Glomerular visceral epithelial cell (primary cell): ENCODE data around the gene DDX31.

ENCODE experiments used
- DNase-seq: peaks from one replicate; pipeline ENCODE4 v3.0.0-alpha.2; 2016; ENCODE audit errors: extremely low spot score

The DDX31 gene

DNA sequence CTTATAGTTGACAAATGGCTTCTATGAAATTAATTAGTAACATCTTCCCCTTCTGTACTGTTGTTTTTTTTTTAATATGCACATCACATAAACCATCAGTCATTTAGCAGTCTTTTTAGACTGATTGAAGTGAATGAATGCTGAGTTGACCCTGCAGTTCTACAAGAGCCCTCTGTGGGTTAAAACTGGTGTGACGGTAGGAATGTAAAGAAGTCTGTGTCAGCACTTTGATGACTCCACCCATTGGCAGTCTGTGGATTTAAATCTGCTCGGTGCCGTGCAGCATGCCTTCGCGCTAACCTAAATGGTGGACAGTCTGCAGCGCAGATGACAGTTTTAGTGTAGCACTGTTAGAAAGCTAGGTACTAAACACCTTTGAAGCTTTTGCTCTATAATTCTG, 3.6 kb upstream of the DDX31 start:
- peak; percentile 19 for DNase-seq

DNA sequence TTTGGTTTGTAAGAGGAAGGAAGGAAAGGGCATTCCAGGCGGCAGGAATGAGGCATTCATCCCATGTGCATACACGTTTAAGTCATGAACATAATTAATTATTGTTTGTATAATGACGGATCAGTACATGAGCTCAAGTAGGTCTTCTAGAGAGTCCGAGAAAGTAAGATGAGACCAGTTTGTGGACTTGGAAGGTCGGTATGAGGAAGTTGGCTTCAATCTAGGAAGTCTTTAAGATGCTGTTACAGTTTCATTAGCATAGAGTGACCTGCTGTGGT, 2.6 kb upstream of the DDX31 start:
- DNase-seq, result no peak

DNA sequence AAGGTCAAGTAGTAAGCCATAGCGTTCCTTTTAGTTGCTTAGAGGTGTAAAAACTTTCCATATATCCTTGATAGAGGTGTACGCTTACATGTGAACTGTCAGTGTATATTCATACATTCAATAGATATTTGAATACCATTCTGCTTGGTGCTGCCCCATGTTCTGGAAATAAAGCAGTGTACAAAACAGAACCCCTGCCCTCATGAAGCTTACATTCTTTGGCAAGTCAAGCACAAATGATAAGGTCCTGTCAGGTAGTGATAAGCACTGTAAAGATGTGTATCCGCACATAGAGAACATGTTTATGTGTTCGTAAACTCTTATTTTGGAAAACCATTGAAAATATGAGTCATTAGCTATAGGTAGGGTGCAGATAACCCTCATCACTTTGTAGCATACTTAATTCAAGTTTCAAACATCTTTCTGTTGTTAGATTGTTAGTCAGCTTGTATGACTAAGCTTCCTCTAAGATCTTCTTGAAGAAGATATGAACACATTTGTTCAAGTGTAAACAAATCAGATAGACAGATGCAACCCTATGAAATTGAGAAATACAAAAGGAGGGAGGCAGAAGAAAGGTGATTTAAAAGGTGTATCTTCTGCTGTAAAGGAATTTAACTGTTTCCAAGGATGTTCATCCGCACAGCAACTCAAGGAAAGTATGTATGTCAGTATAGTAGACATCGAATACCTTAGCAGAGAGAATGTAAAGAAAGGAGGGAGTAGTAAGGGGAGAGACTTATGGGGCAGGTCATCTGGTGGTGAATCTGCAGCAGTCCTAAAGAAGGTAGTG, 2.0 kb upstream of the DDX31 start:
- no peak for DNase-seq

DNA sequence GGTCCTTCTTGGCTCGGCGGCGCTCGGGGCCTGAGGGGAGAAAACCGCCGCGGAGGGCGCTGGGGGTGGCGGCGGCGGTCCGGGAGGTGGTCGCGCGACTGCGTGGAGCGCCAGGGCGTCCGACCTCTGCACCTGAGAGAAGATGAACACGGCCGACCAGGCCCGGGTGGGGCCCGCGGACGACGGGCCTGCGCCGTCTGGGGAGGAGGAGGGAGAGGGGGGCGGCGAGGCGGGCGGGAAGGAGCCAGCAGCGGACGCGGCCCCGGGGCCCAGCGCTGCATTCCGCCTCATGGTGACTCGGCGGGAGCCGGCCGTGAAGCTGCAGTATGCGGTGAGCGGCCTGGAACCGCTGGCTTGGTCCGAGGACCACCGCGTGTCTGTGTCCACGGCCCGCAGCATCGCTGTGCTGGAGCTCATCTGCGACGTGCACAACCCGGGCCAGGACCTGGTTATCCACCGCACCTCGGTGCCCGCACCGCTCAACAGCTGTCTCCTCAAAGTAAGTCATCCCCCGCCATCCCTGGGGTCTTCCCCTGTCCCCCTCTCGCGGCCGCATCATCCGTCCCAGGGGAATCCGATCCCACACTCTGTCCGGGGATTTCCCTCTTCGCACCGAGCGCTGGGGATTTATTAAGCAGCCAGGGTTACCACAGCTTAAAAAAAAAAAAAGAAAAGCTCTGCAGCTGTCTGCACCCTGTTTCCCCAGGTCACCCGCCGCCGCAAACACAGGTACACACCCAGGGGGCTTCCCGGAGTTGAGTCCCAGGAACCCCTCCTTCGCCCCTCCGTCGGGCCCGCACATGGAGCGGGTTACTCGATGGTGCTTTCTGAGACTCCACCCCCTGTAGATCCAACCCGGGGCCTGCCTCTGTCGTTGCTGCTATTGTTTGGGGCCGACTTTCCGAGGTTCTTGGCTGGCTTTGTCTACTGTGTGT, 941 bp upstream of the DDX31 start, which contains the start of gene GTF3C4:
GTF3C4 (plus strand) TSS at position 8 of the 935 bp plus-strand sequence; CDS start at position 143, 135 bp downstream.
- DNase-seq, result peak; percentile 34

DNA sequence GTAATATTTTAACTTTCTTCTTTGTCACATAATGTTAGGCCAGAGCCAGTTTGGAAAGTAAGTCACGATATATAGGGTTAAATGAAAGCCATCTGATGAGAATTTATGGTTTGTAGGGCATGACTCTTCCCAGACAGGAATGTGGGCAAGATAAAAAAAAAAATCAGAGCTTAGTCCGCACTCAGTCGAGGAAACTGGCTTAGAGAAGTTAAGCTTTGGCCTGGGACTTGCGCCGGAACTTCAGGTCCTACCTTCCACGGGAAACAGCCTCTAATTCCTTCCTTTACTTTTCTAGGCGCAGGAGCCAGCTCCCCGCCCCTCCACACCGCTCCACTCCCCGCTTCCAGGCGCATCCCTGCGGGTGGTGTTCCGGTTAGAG, 475 bp downstream of the DDX31 start:
- DNase-seq, result peak; percentile 74

DNA sequence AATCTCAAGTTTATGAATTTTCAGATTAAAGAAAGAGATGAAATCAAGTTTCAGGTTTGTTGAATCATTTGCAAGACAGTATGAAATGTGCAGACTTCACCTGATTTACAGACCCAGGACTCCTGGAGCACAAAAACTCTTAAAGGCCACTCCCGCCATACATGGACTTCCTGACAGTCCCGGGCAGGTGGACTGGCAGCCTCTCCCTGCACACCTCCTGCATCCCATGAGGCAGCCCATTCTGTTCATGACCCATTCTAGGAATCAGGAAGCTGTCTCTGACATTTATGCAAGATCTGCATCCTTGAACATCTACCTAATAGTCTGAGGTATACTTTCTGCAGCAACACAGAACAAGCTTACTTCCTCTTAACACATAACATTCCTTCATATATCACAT, 5.9 kb downstream of the DDX31 start:
- DNase-seq, result no peak

DNA sequence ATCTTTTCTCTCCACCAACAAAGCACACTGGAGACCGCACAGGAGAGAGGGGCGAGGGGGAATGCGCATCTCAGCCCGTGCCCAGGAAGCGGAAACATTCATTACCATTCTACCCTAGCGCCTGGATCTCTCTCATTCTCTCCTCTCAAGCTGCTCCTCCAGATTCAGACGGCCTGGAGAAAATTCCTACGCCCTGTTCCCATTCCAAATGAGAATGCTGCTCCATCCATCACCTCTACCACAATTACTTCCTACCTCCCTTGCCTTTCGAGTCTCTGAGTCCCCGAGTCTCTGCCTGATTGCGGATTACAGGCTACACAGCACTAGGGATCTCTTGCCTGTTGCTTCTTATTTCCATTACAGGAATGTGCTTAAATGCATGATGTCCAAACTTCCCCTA, 6.7 kb downstream of the DDX31 start:
- no peak for DNase-seq

DNA sequence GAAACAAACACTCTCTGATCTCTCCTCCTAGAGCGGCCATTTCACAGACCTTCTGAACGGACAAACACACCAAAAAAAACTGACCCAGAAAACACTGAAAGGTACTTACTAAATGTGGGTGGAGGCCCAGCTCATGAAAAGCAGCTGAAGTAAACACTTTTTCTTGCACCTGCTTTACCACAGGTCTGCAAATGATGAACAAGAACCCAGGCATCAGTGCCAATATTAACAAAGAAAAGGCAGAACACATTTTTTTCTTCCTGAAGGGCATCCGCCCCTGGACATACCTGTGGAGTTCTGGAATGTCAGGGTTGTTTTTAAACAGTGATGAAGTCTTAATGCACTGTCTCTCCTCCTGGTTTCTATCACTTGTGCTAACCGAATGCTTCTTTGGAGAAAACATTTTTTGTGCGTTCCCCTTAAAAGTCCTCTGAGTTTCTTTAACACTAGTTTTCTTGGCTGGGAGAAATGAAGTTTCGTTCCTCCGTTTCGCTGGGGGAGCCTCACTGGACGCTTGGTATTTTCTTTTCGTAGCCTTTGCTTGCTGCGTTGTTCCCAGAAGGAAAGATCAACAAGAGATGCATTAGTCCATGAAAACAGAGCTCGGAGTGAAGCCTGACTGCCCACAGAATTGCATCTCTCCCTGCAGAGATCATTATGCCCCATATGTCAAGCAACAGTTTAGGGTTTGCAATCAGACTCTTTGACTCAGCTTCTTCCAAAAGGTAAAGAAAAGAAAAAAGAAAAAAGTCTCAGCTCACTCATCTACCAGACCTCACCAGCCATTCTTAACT, 7.4 kb downstream of the DDX31 start:
- no peak for DNase-seq

DNA sequence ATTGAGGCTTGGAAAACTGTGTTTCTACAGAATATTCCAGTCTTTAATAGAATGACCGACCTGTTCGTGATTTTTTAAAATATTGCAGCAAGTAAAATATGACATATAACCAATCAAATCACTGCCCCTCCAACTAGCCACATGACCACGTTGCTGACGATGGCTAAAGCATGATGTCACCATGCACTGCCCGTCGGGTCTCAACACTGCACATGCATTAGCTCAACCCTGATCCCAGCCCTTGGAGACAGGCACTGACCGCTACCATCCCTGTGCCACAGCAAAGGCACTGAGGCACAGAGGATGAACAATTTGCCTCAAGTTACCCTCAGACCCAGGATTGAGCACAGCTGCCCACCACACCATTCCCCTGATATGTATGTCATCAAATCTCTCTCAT, 13.5 kb downstream of the DDX31 start:
- DNase-seq, result no peak

DNA sequence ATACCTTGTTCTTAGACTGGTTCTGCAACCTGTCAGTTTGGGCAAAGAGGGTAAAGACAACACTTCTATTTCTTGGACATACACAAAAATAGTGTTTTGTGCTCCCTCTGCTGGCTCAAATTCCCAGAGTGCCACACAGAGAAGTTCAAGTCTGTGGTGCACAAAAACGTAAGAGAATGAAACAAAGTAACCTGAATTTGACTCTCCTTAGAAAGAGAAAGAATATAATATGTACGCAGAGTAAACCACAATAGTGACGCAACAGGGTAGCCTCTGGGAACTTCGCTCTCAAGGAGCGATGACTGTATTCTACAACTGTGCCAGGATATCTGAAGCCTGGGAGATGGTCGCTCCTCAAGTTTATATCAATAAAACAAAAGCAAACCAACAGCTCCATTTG, 18.5 kb downstream of the DDX31 start:
- DNase-seq, result peak; percentile 52

DNA sequence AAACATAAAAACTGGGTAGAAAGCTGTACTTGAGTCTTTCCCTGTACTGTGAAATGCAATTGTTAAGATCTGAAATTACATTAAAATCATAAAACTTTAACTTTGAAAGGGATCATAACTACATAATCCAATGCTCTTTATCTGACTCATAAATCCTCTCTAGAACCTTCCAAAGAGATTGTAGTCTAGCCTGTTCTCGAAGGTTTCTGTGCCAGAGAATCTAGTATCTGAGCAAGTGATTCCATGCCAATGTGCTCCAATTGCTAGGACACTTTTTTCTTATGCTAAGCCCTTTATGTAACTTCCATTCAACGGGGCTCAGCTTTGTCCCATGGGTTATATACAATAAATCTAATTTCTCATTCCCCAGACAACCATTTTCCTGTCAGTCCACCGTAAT, 21.1 kb downstream of the DDX31 start:
- no peak for DNase-seq

DNA sequence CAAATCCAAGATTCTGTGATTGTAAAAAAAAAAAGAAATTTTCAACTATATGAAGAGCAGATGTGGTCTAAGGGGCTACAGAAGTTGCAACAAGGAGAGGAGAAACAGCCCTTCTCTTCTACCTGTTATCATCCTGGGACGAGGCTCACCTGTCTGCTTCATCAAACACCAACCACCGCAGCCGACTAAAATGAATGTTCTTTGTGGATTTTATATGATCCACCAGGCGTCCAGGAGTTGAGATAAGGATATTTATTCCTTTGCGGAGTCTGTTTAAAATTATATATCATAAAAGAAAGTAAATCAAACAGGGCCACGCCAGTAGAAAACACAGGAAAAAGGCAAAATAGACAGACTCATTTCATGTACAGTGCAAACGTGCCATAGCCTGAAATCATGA, 21.5 kb downstream of the DDX31 start:
- DNase-seq, result no peak

DNA sequence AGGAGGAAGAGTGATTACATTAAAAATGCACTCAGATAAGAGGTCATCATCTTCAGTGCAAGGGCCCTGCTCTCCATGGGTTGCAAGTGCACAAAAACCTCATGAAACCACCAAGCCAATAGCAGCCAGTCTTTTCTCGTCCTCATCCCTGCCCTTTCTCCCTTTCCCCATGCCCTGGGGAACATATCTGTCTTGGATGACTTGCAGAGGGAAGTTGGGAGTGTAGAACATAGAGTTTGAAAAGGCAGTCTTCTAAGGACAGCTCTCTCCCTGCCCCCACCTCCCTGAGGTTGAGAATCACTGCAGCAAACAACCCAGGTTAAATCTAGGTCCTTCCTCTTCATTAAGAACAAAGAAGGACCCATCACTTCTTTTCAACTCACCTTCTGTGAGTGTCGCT, 22.0 kb downstream of the DDX31 start:
- no peak for DNase-seq

DNA sequence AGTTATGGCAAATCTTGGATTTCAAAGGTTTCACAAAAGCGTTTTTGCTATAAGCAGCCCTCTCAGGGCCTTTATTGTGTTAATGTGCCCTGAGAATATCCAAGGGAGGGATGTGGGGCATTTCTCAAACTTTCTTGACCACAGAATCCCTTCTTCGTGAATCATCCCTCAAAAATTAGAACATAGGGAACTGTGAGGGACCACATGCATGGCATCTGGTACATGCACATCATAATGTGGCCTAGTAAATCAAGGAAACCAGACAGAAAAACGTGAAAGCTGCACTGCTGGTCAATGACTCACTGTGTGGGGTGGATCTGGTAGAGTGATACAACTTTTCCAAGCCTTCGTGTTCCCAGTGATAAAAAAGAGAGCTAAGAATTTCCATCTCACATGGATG, 22.4 kb downstream of the DDX31 start:
- peak; percentile 94 for DNase-seq

DNA sequence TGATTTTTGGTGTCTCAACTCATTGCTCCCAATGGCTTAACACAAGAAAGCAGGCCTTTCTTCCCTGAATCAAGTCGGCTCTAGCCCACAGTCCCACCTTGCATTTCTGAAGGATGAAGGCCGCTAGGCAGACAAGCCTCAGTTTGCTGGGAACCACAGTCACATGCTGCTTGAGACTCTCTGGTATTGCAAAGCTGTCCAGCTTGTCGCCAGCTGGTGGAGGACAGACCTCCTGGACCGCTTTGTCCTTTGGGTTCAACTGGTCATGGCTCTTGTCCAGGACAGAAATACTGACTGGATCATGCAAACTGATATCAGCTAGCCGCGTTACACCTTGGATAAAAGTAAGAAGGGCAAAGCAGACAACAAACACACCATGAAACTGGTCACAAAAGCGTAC, 23.1 kb downstream of the DDX31 start:
- DNase-seq, result no peak

DNA sequence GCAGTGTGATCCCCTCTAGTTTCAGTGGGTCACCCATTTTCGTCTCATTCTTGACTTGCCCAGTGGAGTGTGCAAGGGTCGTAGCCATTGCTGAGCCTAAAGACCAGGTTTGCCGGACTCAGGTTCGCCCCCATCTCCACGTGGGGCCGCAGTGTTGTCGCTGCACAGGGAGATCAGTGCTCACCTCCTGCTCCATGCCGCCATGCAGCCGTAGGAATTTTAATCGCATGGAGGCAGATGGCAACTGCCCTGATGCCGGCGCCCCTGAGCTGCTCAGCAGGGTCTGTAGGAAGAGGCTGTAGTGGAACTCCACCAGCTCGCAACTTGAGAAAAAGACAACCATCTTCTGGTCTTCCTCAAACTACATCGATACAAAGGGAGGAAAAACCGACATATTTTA, 24.1 kb downstream of the DDX31 start:
- no peak for DNase-seq

DNA sequence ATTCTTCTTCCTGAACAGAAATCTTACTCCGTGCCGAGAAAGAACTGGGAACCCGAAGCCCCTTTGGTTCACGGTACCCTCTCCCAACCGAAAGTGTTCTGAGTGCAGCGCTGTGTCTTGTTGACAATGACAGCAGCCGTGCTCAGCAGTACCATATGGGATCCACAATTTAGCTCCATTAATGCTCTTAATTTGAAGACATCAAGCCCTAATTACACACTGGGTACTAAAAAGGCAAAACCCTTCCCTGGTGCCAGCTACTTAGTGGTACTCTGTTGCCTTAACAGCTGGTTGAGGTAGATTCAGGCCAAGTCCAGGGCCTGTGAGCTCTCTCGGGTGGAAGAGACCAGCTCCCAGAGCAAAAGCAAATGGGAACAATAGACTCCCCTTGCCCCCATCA, 24.5 kb downstream of the DDX31 start:
- no peak for DNase-seq

DNA sequence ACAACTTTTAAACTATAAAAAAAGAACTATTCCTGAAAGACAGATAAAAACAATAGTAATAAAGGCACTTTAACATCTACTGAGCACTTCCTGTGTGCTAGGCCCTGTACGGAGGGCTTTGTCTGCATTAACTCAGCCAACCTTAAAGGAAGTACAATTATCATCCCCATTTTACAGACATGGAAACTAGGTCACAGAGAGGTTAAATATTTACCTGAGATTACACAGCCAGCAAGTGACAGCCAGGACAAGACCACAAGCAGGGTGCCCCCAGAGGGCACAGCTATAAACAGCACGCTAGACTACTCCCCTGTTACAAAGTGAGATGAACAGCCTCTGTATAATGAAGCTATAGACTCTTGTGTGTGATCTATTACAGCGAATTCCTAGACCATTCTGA, 25.5 kb downstream of the DDX31 start:
- DNase-seq, result no peak

DNA sequence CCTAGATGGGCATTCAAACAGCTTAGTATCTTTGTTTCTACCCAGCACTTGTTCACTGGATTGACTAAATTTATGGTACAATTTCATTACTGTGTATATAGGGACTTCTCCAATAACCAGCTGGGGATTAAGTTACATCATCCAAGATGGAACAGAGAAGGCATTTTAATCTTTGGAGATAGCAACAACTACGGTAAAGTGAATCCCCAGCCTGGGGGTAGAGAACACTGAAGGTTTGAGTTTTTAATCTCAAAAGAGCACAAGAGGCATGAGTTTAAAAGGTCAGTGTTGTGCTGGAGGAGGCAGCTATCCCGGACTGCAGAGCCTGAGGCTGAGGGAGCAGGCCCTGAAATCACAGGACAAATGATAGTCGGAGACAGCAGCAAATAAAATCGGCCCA, 28.6 kb downstream of the DDX31 start:
- no peak for DNase-seq

DNA sequence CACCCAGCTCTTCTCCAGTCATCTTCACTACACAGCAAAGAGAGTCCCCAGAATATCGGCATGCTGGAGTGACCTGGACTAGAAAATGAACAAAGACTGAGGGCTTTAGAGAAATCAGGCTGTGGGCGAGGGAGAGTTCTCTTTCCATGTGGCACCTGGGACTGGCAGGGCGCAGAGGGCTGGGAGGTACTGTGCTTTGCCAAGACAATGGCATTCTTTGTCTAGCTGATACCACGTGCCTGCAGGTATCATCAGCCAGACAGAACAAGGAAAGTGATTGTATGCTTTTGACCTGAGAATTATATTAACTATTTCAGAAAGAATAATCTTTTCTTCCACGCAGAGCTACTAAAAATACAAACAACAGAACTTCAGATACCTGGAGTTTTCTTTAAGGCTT, 30.5 kb downstream of the DDX31 start:
- DNase-seq, result no peak

DNA sequence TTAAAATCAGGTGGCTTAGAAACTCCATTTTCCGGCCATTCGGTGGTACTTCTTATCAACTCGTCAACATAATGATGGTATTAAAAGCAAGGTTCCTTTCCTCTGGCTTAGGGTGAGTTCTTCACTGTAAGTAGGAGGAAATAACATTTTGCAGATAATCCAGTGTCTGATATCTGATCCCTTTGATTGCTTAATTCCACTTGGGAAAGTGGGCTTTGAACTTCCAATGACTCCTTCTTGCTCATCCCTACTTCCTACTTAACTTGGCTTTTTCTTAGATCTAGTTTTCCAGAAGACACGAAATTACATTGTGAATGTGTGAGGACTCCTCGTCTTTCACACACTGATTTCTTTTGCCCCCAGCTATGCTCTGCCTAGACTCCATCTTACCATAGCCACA, 31.5 kb downstream of the DDX31 start:
- no peak for DNase-seq

DNA sequence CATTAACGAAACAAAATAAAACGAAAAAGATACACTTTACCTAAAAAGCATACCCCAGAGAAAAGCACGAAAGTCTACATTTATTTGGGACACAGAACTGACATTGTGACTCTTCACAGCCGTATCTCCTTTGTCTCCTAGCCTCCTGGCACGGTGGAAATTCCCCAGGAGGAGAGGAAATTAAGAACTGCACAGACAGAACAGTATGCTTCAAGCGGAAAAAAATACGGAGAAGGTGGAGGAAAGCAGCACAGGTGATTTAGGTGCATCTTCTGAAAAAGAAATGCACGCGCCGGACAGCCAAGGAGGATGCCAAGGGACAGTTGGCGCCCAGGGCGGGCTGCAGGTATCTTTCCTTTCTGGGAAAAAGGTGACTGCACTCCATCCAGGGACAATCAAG, 32.0 kb downstream of the DDX31 start:
- no peak for DNase-seq

DNA sequence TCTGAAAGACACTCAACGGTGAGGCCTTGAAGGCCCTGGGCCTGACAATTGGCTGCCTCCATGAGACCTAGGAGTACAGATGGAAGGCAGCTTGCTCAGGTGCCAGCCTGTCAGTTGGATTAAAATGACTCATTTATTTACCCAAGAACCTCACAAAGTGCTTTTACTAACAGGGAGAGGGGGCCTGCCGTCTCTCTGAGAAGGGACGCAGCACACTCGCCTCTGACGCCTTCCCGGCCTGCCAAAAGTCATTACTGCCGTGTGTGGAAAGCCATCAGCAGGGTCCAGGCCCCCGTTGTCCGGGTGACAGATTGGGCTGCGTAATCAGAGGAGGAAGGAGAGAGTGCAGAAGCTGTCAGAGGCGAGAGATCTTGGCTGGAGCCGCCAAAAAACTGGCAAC, 32.4 kb downstream of the DDX31 start:
- DNase-seq, result no peak
